ENCODE measurements around the gene LRBA.

GRCh38 chr4:150546286-150546685, 468.8 kb downstream of the LRBA start:
- TF ChIP-seq POLR2A (IDR thresholded peaks at IDR 0.05; ENCODE audit: low read depth): no peak
- no peak for TF ChIP-seq CTCF (IDR thresholded peaks at IDR 0.05)
